HG03139 (cell line): ENCODE data around the gene DIP2C.

Experiments
- ATAC-seq: cut with Tn5 transposase; IDR thresholded peaks from one replicate; pipeline ENCODE4 v1.9.1; 2021; ENCODE audit not compliant: unreplicated experiment

DIP2C gene

GRCh38 chr10:290026-290725 lies 399.3 kb downstream of the DIP2C start:
- ATAC-seq, result no peak

DNA sequence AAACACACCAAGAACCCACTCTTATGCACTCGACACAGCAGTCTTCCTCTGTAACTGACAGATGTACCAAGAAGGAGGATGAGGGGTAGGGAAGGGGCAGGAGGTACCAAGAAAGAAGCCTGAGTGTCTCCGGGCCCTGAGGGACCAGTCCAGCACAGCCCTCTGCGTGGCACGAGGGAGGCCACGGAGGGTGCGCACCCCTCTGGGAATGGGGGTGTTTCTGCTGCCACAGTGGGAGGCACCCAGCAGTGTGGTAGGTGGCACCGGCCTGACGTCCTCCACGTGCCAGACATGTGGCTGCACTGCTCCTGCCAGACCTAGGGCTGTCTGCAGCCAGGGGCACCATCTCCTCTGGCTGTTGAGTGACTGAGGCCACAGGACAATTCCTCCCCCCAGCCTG lies 399.9 kb downstream of the DIP2C start:
- ATAC-seq, result no peak

- ATAC-seq, result no peak
These were observed 400.9 kb downstream of the DIP2C start for GRCh38 chr10:288316-289200.

DNA sequence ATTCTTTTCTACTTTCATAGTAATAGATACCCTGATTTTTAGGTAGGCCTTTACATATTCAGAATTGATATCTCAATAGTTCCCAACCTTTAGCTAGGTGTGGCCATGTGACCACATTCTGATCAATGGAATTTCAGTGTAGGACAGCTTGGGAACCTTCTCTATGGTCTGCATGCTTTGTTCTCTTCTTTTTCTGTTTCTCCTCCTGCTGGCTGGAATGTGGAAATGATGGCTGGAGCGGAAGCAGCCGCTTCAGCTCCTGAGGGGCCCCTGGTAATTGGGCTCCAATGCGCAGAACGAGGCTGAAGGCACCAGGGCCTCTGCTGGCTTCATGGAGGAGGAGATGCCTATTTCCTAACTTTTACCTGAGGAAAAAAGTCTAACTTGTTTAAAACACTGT lies 401.7 kb downstream of the DIP2C start:
- no peak for ATAC-seq

- no peak for ATAC-seq
These were observed 402.3 kb downstream of the DIP2C start for GRCh38 chr10:287026-287709.

DNA sequence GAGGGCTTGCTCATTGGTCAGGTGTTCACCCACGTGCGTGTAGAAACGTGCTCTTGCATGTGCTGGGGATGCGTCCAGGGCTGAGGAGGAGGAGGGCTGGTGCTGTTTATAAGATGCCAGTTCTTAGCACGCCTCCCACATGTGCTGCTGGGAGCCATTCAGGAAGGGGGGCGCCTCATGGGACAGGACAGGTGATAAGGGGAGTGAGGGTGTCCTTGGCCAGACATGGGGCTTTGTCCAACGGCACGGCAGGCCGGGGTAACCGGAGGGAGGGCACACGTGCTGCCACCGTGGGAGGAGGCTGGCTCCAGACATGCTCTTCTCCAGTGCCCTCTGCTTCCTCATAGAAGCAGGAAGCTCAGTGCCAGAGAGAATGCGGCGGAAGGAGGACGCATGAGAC lies 404.3 kb downstream of the DIP2C start:
- no peak for ATAC-seq

DNA sequence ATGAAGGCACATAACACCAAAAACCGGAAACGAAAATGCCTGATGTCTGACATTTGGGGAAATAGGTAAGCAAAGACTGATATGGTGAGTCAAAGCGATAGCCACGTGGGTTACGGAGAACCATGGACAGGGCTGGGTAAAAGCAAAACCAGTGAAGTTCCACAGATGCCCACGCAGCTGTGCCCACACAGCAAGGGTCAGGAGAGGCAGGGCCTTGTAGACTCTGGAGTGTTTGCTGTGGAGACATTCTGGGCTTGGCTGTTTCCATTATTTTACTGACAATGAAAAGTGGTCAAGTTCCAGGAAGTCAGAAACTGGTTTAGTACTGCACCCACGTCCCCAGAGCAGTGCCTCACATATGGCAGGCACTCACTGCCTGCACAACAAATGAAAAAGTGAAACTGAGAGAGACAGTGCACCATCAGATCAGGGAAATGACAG lies 405.5 kb downstream of the DIP2C start:
- peak; percentile 85 for ATAC-seq

- ATAC-seq, result no peak
These were observed 406.4 kb downstream of the DIP2C start for GRCh38 chr10:283140-283479.

DNA sequence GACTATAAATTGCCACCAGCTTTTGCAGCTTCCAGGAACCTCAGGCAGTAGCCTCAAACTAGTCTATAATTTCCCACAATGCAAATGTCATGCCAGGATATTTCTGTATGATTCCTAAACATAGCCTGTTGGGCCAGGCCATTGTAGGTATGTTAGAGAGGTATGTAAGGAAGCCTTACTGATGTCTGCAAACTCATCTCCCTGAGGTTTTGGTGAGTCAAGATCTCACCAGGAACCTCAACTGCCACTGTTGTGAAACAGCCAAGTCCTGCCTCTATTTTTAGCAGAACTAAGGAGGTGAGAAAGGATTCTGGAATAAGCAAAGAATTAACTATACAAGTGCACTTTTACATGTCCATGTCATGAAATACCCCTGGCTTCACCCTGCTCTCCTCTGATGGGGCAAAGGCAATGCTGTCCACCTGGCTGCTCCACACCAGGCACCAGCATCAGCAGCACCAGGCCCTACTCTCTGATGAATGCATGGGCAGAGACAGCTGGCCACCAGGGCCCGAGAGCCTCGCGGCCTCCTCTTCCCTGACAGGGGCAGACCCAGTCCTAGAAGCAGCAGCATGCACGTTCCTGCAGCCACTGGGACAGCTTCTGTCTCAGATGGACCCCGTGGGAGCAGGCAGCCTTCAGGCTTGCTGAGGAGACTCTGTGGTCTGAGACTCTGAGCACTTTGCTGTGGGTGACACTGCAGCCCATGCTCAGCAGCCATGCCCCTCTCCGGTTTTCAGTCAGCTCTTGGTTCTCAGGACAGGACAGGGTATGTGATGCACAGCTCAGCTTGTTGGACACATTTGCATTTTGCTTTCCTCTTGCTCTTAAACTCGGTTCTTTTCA lies 407.0 kb downstream of the DIP2C start:
- no peak for ATAC-seq

GRCh38 chr10:279655-280054 lies 409.8 kb downstream of the DIP2C start:
- ATAC-seq, result no peak

DNA sequence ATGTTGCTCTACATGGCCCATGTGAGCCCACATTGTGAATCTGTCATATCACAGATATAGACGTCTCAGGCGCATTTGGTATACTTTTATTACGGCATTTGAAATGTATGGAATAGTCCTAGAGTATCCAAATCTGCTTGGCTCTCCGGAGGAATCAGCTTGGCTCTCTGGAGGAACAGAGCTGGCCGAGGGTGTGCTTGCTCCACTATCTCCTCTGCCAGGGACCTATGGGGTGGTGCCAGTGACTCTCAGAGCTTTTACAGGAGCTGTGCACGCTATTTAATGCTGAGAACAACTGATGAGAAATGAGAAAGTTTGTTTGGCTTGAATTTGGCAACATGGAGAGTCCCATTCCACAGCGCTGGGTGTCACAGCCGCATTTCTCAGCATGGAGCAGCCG lies 410.2 kb downstream of the DIP2C start:
- no peak for ATAC-seq

- ATAC-seq, result no peak
These were observed 410.8 kb downstream of the DIP2C start for GRCh38 chr10:278707-279106.

DNA sequence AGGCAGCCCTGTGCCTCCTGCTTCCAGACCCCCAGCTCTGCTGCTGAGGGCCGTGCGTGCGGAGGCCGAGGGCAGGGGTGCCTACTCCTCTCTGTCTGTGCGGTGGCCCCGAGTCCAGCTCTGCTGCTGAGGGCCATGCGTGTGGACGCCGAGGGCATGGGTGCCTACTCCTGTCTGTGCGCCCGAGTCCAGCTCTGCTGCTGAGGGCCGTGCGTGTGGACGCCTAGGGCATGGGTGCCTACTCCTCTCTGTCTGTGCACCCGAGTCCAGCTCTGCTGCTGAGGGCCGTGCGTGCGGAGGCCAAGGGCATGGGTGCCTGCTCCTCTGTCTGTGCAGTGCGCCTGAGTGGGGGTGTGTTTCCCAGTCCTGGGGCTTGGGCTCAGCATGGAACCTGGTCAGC lies 411.5 kb downstream of the DIP2C start:
- ATAC-seq, result no peak

DNA sequence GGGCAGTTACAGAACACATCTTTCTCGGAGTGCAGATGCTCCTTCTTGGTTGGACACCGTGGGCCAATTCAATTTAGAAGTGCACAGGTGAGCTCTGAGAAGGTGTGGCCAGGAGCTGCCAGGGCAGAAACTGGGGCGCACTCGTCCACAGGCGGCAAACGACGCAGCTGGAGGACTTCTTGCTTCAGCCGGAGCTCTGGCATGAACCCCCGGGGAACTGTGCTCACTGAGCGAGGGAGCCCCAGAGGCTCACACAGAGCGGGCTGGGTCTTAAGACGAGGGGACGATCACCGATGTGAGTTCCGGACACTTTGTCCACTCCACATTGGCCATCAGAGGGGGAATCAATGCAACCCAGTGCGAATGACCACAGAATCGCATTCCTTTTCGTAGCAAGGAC lies 413.8 kb downstream of the DIP2C start:
- no peak for ATAC-seq

GRCh38 chr10:274866-275265 lies 414.6 kb downstream of the DIP2C start:
- ATAC-seq, result no peak

DNA sequence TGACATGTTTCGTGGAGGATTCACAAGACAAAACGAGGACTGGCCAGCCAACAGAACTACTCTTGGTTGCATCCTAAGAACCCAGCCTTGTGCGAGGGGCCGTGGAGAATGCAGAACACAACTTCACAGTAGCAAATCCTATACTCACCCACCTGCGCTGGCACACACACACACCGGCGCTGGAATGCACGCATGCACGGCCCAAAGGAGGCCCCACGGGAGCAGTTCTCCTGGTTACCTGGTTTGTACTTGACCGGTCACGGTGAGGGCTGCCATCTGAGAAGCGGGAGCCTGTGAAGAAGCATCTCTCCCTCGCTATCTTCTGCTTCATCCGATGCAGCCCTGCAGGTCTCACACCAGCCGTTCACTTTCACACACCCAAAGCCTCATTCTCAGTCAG lies 416.4 kb downstream of the DIP2C start:
- ATAC-seq, result no peak

DNA sequence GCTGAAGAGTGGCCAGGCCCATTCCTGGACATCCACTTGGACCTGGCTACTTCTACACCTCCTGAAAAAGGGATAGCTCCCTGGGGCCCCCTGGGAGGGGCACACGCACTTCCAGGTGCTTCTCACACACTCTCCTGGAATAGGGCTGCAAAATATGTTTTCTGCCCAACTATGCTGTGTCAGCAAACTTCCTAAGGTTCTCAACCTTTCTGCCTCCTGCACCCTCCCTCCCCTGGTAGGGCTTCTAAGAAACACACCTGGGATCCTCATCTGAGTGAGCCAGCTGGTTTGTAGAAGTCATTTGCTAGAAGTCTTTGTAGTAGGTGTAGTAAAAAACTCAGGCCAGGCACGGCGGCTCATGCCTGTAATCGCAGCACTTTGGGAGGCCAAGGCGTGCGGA lies 417.7 kb downstream of the DIP2C start:
- no peak for ATAC-seq

DNA sequence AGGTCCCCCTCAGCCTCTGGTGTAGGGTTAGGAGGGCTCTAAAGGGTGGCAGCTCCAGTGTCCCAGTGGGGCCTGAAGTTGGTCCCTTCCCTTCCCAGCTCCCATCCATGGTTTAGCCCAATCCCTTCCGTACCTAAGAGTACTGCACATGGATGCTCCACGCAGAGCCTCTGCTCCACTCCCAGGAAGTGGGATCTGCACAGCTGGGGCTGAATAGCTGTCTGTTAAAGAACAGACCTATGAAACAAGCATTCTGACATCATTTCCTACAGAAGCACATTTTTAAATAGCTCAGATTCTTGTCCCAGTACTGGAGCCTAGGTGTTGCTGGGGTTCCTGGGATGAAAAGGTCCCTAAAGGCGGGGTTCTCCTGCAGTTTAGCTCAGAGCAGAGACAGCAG lies 418.3 kb downstream of the DIP2C start:
- ATAC-seq, result no peak

DNA sequence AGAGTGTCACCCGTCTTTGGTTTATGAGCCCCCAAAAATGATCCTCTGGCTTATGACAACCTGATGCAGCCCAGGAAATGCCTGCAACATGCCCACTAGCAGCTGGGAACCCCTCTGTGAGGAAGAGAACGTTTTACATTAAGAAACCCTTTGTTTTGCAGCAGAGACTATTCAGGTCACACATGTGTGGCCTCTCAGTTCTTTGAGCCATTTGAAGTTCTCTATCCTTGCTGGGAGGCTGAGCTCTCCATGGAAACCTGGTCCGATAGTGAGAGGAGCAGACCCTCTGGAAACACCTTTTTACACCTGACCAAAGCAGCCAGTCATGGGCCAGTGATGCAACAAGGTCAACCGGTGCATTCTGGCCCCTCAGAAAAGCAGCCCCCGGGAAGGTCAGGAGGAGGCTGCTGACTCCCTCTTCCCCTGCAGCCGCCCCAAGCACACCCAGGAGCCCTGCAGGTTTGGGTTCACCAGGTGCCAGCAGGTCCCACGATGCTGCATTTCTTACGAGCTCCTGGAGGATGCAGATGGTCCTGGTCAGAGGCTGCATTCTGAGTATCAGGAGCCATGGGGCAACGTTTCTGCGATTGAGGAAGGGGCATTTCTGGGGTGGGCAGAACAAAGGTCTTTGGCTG lies 419.9 kb downstream of the DIP2C start:
- ATAC-seq, result no peak

DNA sequence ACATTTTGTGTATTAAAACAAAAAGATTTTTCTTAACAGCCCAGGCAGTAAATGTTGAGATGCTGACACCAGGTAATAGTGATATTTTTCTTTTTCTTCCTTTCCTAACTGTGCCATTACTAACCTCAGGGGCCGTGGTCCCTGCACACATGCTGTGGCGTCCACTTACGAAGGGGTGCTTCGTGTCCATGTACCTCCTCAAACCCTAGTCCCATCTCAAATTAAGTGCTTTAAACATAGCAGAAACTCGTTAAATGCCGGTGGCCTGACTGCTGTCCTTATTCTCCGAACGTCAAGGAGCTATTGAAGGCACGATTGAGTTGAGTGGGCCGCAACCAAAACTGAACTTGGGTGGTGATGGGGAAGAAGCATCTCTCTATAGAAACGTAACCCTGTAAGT lies 421.8 kb downstream of the DIP2C start:
- no peak for ATAC-seq
